BJ (cell line): Measurements from ENCODE around the gene CCDC148. TPM values are rescaled to one million over a fixed set of nuclear protein-coding genes. Genes with fewer than 3 reads are reported as not detected.

ENCODE experiments used
- CTCF ChIA-PET: fragments of 350-600 bp; formaldehyde crosslinking; extraction: SDS; loops from one replicate; lab custom pipeline; 2021; ENCODE audit warnings: antibody characterized with exemption, inconsistent platforms; lab: Yijun Ruan, JAX
- POLR2A ChIA-PET: fragments of 300-600 bp; sonication (Branson Sonifier 250); formaldehyde crosslinking; extraction: SDS; loops from one replicate; lab custom pipeline; 2021; ENCODE audit warnings: antibody characterized with exemption; lab: Charles Lee
- DNase-seq: peaks from one replicate; pipeline ENCODE4 v3.0.0-alpha.2; 2011; ENCODE audit warnings: low read depth
- H3K27me3 ChIP-seq: 2 replicates; pipeline ENCODE4 v1.6.0; 2011; ENCODE audit warnings: low read length; ENCODE audit not compliant: control insufficient read depth, insufficient read depth
- H3K36me3 ChIP-seq: 2 replicates; pipeline ENCODE4 v1.5.1; 2011; ENCODE audit warnings: low read length; ENCODE audit not compliant: control insufficient read depth, insufficient read depth
- H3K4me3 ChIP-seq: 2 replicates; pipeline ENCODE4 v1.5.1; 2011; ENCODE audit warnings: low read depth, mild to moderate bottlenecking, control low read depth, low read length
- CTCF ChIP-seq: IDR thresholded peaks from 2 replicates; pipeline ENCODE4 v1.5.1; 2011; ENCODE audit warnings: low read depth, mild to moderate bottlenecking, control low read depth, inconsistent platforms, low read length, moderate library complexity; ENCODE audit not compliant: insufficient read depth
- polyA plus RNA-seq: library from polyadenylated mRNA; depleted of rRNA; stranded (reverse); fragments of >200 nt; gene quantifications from 2 replicates; pipeline ENCODE4 v1.2.3, GENCODE V29; 2011

CCDC148 gene
- polyA plus RNA-seq, 1 experiment = 0.75 TPM

GRCh38 chr2:158500333-158500732 is 43.8 kb upstream of the CCDC148 start:
- DNase-seq = no peak
- Histone ChIP-seq H3K4me3 (no peak overlapping the region), H3K27me3 (no peaks in the 10 kb centered on the region), H3K36me3 (no peaks in the 10 kb centered on the region)
- TF ChIP-seq CTCF = no peak
- ChIA-PET POLR2A (no interaction called here), CTCF (interaction anchor here (0.6 kb wide), 1 partner anchor 42 kb away, joined by 3 read pairs; no protein-coding TSS in a partner anchor)

GRCh38 chr2:158499383-158499782 is 42.8 kb upstream of the CCDC148 start:
- H3K27me3 ChIP-seq = no peaks in the 10 kb centered on the region
- no peaks in the 10 kb centered on the region for H3K36me3 ChIP-seq
- TF ChIP-seq CTCF = no peak
- DNase-seq = no peak
- H3K4me3 ChIP-seq = no peak overlapping the region
- CTCF ChIA-PET = no interaction called here
- POLR2A ChIA-PET = no interaction called here

- ChIA-PET POLR2A (no interaction called here), CTCF (no interaction called here)
- no peaks in the 10 kb centered on the region for H3K36me3 ChIP-seq
- no peak for DNase-seq
- no peaks in the 10 kb centered on the region for H3K27me3 ChIP-seq
- H3K4me3 ChIP-seq = no peak overlapping the region
- TF ChIP-seq CTCF = no peak
Measured at GRCh38 chr2:158498749-158499136, 42.2 kb upstream of the CCDC148 start.

GRCh38 chr2:158498043-158498748 is 41.6 kb upstream of the CCDC148 start:
- Histone ChIP-seq H3K36me3 (no peaks in the 10 kb centered on the region), H3K4me3 (no peak overlapping the region), H3K27me3 (no peaks in the 10 kb centered on the region)
- TF ChIP-seq CTCF = no peak
- CTCF ChIA-PET = no interaction called here
- POLR2A ChIA-PET = no interaction called here
- no peak for DNase-seq

- DNase-seq = no peak
- no peak for TF ChIP-seq CTCF
- Histone ChIP-seq H3K36me3 (no peaks in the 10 kb centered on the region), H3K27me3 (no peaks in the 10 kb centered on the region), H3K4me3 (no peak overlapping the region)
- CTCF ChIA-PET = interaction anchor here (1.2 kb wide), 1 partner anchor 9 kb away, joined by 3 read pairs; no protein-coding TSS in a partner anchor
- POLR2A ChIA-PET = no interaction called here
Measured at GRCh38 chr2:158497486-158497885, 40.9 kb upstream of the CCDC148 start.
